Activated CD8-positive, alpha-beta memory T cell treated with anti-CD3 and anti-CD28 coated beads, Interleukin-2, amount 10 ng/mL, durations not matched to agents 7 days and 5 days (primary cell): ENCODE measurements around the gene STRN. TPM values are rescaled to one million over a fixed set of nuclear protein-coding genes. Genes with fewer than 3 reads are reported as not detected.
A peak's percentile ranks its signal among the peaks of the same experiment; 100 is the strongest.

ENCODE experiments used
- ATAC-seq: fragments of 150-1000 bp; cut with Tn5 transposase; one replicate; pipeline ENCODE4 v1.10.0; 2021; ENCODE audit warnings: moderate library complexity
- CTCF ChIA-PET: fragments of 350-600 bp; sonication (Branson Sonifier 250); formaldehyde crosslinking; loops from one replicate; lab custom pipeline; 2021; ENCODE audit warnings: antibody characterized with exemption; lab: Charles Lee
- DNase-seq: peaks from one replicate; pipeline ENCODE4 v3.0.0-alpha.2; 2020
- H3K27ac Mint-ChIP-seq: one replicate; pipeline ENCODE4 v1.8.0; 2021; ENCODE audit warnings: mild to moderate bottlenecking, mixed read lengths
- H3K27me3 Mint-ChIP-seq: one replicate; pipeline ENCODE4 v1.8.0; 2021; ENCODE audit warnings: mixed read lengths
- H3K36me3 Mint-ChIP-seq: one replicate; pipeline ENCODE4 v1.8.0; 2021; ENCODE audit warnings: mild to moderate bottlenecking, mixed read lengths
- H3K4me1 Mint-ChIP-seq: one replicate; pipeline ENCODE4 v1.8.0; 2021; ENCODE audit warnings: mixed read lengths
- H3K4me3 Mint-ChIP-seq: one replicate; pipeline ENCODE4 v1.8.0; 2021; ENCODE audit warnings: mild to moderate bottlenecking, moderate library complexity, mixed read lengths
- H3K9me3 Mint-ChIP-seq: one replicate; pipeline ENCODE4 v1.8.0; 2022; ENCODE audit warnings: low read depth, mixed read lengths
- total RNA-seq, 2 experiments: library from RNA; stranded (reverse); gene quantifications; one replicate each; pipeline ENCODE4 v1.2.3, GENCODE V29; 2021

STRN gene
- total RNA-seq, 2 experiments from 2014 or later, result 27.7 to 30.8 TPM

- H3K27ac Mint-ChIP-seq, result no peak overlapping the region
- no peaks in the 10 kb centered on the region for H3K9me3 Mint-ChIP-seq
- H3K27me3 Mint-ChIP-seq, result peaks cover 8% of the 10 kb centered on the region
- H3K4me3 Mint-ChIP-seq, result no peak overlapping the region
- no peaks in the 10 kb centered on the region for H3K36me3 Mint-ChIP-seq
- ATAC-seq, result no peak
- CTCF ChIA-PET, result no interaction called here
- peaks cover 4% of the 10 kb centered on the region for H3K4me1 Mint-ChIP-seq
- no peak for DNase-seq
Measured at GRCh38 chr2:36805635-36806224, 160.6 kb downstream of the STRN start.

GRCh38 chr2:36802952-36803351, 163.4 kb downstream of the STRN start:
- H3K4me3 Mint-ChIP-seq, result no peak overlapping the region
- no peak overlapping the region for H3K27ac Mint-ChIP-seq
- no peaks in the 10 kb centered on the region for H3K9me3 Mint-ChIP-seq
- H3K4me1 Mint-ChIP-seq, result peaks cover 9% of the 10 kb centered on the region
- ATAC-seq (no peak), DNase-seq (no peak)
- CTCF ChIA-PET, result no interaction called here
- no peaks in the 10 kb centered on the region for H3K36me3 Mint-ChIP-seq
- peaks cover 13% of the 10 kb centered on the region for H3K27me3 Mint-ChIP-seq

GRCh38 chr2:36801088-36801487, 165.2 kb downstream of the STRN start:
- ATAC-seq, result no peak
- peaks cover 21% of the 10 kb centered on the region for H3K27me3 Mint-ChIP-seq
- CTCF ChIA-PET, result no interaction called here
- H3K4me1 Mint-ChIP-seq, result peaks cover 9% of the 10 kb centered on the region
- no peak for DNase-seq
- no peaks in the 10 kb centered on the region for H3K9me3 Mint-ChIP-seq
- H3K36me3 Mint-ChIP-seq, result no peaks in the 10 kb centered on the region
- no peak overlapping the region for H3K4me3 Mint-ChIP-seq
- H3K27ac Mint-ChIP-seq, result no peak overlapping the region

- peaks cover 26% of the 10 kb centered on the region for H3K27me3 Mint-ChIP-seq
- CTCF ChIA-PET, result interaction anchor here (1.0 kb wide), 1 partner anchor 9 kb away, joined by 3 read pairs; no protein-coding TSS in a partner anchor
- no peak overlapping the region for H3K4me3 Mint-ChIP-seq
- no peak overlapping the region for H3K27ac Mint-ChIP-seq
- peaks cover 9% of the 10 kb centered on the region for H3K4me1 Mint-ChIP-seq
- no peaks in the 10 kb centered on the region for H3K36me3 Mint-ChIP-seq
- H3K9me3 Mint-ChIP-seq, result no peaks in the 10 kb centered on the region
- DNase-seq (peak; percentile 45), ATAC-seq (peak; percentile 65)
Measured at GRCh38 chr2:36800381-36800780, 166.0 kb downstream of the STRN start.

GRCh38 chr2:36798724-36799123, 167.6 kb downstream of the STRN start:
- DNase-seq, result no peak
- peaks cover 9% of the 10 kb centered on the region for H3K4me1 Mint-ChIP-seq
- peaks cover 30% of the 10 kb centered on the region for H3K27me3 Mint-ChIP-seq
- no peaks in the 10 kb centered on the region for H3K36me3 Mint-ChIP-seq
- H3K9me3 Mint-ChIP-seq, result no peaks in the 10 kb centered on the region
- no peak overlapping the region for H3K4me3 Mint-ChIP-seq
- CTCF ChIA-PET, result no interaction called here
- ATAC-seq, result no peak
- H3K27ac Mint-ChIP-seq, result no peak overlapping the region

GRCh38 chr2:36797324-36798070, 168.8 kb downstream of the STRN start:
- H3K27me3 Mint-ChIP-seq, result peaks cover 30% of the 10 kb centered on the region
- peaks cover 9% of the 10 kb centered on the region for H3K4me1 Mint-ChIP-seq
- no peaks in the 10 kb centered on the region for H3K9me3 Mint-ChIP-seq
- no peak for ATAC-seq
- CTCF ChIA-PET, result no interaction called here
- H3K4me3 Mint-ChIP-seq, result no peak overlapping the region
- no peak for DNase-seq
- H3K27ac Mint-ChIP-seq, result no peak overlapping the region
- H3K36me3 Mint-ChIP-seq, result no peaks in the 10 kb centered on the region

Other genes with a start within 250 kb of the STRN start
- 10 to 100 TPM; 14.8 to 15.2 TPM for gene HEATR5B, start 117.8 kb upstream of the STRN start, total RNA-seq
- gene GPATCH11, start 118.0 kb upstream of the STRN start, total RNA-seq, result 10 to 100 TPM in 1 of 2 experiments, 1 to 10 TPM in 1; 9.9 to 12.8 TPM
- gene EIF2AK2, start 190.4 kb upstream of the STRN start, total RNA-seq, result 100 to 1,000 TPM; 115 to 175 TPM
- gene SULT6B1, start 222.1 kb upstream of the STRN start, total RNA-seq, result not detected
- gene CEBPZOS, start 230.0 kb upstream of the STRN start, total RNA-seq, result 10 to 100 TPM; 35.6 to 37.9 TPM